GM12874 (cell line): ENCODE measurements around the gene USE1.

Experiments
- TF ChIP-seq, protein P1 (sequence below): IDR thresholded peaks from 2 replicates; pipeline ENCODE4 v1.5.1; 2011; ENCODE audit warnings: low read depth, mild to moderate bottlenecking, control low read depth, low read length, moderate library complexity; ENCODE audit not compliant: insufficient read depth

The USE1 gene

GRCh38 chr19:17216058-17216670, 1.0 kb downstream of the USE1 start:
- TF ChIP-seq, protein P1, sequence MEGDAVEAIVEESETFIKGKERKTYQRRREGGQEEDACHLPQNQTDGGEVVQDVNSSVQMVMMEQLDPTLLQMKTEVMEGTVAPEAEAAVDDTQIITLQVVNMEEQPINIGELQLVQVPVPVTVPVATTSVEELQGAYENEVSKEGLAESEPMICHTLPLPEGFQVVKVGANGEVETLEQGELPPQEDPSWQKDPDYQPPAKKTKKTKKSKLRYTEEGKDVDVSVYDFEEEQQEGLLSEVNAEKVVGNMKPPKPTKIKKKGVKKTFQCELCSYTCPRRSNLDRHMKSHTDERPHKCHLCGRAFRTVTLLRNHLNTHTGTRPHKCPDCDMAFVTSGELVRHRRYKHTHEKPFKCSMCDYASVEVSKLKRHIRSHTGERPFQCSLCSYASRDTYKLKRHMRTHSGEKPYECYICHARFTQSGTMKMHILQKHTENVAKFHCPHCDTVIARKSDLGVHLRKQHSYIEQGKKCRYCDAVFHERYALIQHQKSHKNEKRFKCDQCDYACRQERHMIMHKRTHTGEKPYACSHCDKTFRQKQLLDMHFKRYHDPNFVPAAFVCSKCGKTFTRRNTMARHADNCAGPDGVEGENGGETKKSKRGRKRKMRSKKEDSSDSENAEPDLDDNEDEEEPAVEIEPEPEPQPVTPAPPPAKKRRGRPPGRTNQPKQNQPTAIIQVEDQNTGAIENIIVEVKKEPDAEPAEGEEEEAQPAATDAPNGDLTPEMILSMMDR = no peak

GRCh38 chr19:17219286-17219685, 4.1 kb downstream of the USE1 start:
- TF ChIP-seq, protein P1 = no peak

GRCh38 chr19:17220207-17220758, 5.1 kb downstream of the USE1 start:
- TF ChIP-seq, protein P1 = no peak

DNA sequence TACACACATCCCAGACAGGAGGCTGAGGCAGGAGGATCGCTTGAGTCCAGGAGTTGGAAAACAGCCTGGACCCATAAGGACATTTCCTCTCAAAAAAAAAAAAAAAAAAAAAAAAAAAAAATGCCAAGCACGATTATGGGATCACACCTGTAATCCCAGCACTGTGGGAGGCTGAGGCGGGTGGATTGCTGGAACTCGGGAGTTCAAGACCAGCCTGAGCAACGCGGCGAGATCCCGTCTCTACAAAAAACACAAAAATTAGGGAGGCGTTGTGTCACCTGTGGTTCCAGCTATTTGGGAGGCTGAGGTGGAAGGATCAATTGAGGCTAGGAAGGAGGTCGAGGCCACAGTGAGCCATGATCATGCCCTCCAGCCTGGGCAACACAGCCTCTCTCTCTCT, 9.9 kb downstream of the USE1 start:
- TF ChIP-seq, protein P1 = no peak

DNA sequence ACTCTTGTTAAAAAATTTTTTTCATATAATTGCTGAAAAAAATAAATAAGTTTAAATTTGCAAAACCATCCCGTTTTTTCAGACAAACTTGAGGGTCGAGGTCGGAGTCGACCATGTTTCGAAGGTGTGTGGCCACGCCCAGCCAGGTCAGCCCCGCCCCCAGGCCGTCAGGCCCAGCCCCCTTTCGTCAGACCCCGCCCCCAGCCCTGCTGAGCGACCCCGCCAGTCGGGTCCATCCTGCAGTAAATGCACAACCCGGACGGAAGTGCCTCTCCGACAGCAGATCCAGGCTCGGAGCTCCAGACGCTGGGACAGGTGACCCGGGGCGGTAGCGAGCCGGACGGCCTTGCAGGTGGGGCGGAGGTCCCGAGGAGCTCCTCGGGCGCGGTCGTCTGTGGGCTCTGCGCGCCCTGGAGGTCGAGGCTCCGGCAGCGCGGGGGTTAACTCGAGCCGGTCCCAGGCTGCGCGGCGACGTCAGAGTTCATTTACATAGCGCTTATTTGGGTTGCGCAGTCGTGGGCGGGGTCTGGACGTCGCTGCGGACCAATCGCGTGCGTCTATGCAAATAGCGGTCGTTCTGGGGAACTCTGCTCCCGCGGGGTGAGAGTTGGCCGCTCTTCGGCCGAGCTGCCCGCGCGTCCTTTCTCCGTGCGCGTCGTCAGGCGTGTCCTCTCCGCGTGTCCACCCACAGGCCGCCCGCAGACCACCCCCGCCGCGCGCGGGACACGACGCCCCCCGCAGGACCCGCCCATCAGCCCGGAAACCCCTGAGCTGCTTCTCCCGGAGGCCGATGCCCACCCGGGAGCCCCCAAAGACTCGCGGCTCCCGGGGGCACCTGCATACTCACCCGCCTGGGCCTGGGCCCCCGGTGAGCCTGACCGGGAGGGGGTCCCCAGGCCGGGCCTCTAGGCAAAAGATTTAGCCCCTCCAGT, 11.1 kb downstream of the USE1 start, which contains the start of gene OCEL1:
Gene OCEL1 (plus strand): TSS at position 225 of the 932 bp plus-strand sequence. CDS start 22 bp downstream, at position 247.
- TF ChIP-seq, protein P1 = no peak

DNA sequence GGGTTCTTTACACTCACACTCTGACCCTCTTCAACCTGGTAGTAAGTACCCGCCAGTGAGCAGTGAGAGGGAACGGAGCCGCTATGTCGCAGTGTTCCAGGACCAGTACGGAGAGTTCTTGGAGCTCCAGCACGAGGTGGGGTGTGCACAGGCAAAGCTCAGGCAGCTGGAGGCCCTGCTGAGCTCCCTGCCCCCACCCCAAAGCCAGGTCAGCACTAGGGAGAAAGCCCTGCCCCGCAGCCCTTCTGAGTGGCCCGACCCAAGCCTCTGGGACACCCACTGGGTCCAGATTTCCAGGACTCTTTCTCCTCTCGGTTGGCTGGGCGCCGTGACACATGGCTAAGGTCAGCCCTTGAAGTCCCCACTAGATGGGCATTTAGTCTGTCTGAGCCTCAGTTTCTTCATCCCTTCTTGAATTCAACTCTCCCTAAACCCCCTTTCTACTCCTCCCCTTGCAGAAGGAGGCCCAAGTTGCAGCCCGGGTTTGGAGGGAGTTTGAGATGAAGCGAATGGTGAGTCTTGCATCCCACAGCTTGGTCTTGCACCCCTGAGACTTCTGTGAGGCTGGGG, 12.7 kb downstream of the USE1 start:
- TF ChIP-seq, protein P1 = no peak

DNA sequence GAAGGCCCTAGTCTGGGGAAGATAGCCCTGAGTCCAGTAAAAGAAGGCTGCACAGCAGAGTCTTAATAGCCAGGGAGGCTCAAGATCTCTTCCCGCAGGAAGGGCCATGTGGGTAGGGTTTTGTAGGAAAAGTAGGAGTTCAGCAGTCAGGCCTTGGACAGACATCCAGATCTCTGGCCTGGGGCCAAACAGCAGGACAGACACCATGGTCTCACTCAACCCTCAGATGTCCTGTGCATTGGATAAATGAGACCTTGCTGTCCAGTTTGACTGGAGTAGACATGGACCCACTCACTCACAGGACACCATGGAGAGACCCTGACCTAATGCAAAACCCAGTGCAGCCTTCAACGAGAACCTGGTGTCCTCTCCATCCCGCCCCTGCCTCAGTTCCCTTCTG, 14.7 kb downstream of the USE1 start:
- TF ChIP-seq, protein P1 = no peak
